ENCODE measurements around the gene TMEM72.

DNA sequence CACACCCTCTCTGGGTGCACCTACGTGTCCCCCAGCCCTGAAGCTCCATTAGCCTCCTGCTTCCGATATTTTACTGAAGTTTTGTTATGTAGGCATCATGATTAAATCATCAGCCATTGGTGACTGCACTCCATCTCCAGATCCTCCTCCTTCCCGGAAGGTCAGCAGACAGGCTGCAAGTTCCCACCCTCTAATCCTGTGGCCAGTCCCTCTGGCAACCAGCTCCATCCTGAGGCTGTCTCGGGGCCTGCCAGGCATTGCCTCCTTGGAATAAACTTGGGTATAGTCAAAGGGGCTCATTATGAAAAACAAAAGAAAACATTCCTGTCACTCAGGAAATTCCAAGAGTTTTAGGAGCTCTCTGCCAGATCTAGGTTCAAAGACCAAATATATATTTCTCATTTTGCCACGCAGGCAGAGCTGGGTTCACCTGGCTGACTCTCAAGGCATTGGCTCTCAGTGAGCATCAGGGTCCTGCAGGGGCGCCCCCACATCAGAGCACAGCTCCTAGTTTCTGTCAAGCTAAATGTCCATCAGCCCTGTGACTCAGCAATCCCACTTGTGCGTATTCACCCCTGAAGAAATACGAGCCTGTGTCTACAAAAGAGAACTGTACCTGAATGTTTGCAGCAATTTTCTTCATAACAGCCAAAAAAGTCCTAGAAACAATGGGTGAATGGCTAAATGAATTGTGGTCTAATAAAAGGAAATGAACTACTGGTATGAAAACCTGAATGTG is 27.4 kb upstream of the TMEM72 start:
- TF ChIP-seq POLR2AphosphoS5 (IDR thresholded peaks at IDR 0.05; ENCODE audit: low read depth): no peak
- TF ChIP-seq EZH2 (IDR thresholded peaks at IDR 0.05; ENCODE audit: low read depth, unreplicated experiment): no peak
- TF ChIP-seq JUNB (IDR thresholded peaks at IDR 0.05; ENCODE audit: unreplicated experiment): no peak
- TF ChIP-seq, protein P1, sequence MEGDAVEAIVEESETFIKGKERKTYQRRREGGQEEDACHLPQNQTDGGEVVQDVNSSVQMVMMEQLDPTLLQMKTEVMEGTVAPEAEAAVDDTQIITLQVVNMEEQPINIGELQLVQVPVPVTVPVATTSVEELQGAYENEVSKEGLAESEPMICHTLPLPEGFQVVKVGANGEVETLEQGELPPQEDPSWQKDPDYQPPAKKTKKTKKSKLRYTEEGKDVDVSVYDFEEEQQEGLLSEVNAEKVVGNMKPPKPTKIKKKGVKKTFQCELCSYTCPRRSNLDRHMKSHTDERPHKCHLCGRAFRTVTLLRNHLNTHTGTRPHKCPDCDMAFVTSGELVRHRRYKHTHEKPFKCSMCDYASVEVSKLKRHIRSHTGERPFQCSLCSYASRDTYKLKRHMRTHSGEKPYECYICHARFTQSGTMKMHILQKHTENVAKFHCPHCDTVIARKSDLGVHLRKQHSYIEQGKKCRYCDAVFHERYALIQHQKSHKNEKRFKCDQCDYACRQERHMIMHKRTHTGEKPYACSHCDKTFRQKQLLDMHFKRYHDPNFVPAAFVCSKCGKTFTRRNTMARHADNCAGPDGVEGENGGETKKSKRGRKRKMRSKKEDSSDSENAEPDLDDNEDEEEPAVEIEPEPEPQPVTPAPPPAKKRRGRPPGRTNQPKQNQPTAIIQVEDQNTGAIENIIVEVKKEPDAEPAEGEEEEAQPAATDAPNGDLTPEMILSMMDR (conservative IDR thresholded peaks at IDR 0.05; ENCODE audit: low read depth in 2 of 2): no peak
- TF ChIP-seq, protein P2, sequence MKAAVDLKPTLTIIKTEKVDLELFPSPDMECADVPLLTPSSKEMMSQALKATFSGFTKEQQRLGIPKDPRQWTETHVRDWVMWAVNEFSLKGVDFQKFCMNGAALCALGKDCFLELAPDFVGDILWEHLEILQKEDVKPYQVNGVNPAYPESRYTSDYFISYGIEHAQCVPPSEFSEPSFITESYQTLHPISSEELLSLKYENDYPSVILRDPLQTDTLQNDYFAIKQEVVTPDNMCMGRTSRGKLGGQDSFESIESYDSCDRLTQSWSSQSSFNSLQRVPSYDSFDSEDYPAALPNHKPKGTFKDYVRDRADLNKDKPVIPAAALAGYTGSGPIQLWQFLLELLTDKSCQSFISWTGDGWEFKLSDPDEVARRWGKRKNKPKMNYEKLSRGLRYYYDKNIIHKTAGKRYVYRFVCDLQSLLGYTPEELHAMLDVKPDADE (IDR thresholded peaks at IDR 0.05): no peak
- TF ChIP-seq, protein P3, sequence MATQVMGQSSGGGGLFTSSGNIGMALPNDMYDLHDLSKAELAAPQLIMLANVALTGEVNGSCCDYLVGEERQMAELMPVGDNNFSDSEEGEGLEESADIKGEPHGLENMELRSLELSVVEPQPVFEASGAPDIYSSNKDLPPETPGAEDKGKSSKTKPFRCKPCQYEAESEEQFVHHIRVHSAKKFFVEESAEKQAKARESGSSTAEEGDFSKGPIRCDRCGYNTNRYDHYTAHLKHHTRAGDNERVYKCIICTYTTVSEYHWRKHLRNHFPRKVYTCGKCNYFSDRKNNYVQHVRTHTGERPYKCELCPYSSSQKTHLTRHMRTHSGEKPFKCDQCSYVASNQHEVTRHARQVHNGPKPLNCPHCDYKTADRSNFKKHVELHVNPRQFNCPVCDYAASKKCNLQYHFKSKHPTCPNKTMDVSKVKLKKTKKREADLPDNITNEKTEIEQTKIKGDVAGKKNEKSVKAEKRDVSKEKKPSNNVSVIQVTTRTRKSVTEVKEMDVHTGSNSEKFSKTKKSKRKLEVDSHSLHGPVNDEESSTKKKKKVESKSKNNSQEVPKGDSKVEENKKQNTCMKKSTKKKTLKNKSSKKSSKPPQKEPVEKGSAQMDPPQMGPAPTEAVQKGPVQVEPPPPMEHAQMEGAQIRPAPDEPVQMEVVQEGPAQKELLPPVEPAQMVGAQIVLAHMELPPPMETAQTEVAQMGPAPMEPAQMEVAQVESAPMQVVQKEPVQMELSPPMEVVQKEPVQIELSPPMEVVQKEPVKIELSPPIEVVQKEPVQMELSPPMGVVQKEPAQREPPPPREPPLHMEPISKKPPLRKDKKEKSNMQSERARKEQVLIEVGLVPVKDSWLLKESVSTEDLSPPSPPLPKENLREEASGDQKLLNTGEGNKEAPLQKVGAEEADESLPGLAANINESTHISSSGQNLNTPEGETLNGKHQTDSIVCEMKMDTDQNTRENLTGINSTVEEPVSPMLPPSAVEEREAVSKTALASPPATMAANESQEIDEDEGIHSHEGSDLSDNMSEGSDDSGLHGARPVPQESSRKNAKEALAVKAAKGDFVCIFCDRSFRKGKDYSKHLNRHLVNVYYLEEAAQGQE (IDR thresholded peaks at IDR 0.05; ENCODE audit: unreplicated experiment): no peak
- TF ChIP-seq EZH2phosphoT487 (IDR thresholded peaks at IDR 0.05; ENCODE audit: unreplicated experiment): no peak
- no peak for TF ChIP-seq CREB1 (CRISPR knock-in tag; IDR thresholded peaks at IDR 0.05; ENCODE audit: low read depth)
- TF ChIP-seq, protein P4, sequence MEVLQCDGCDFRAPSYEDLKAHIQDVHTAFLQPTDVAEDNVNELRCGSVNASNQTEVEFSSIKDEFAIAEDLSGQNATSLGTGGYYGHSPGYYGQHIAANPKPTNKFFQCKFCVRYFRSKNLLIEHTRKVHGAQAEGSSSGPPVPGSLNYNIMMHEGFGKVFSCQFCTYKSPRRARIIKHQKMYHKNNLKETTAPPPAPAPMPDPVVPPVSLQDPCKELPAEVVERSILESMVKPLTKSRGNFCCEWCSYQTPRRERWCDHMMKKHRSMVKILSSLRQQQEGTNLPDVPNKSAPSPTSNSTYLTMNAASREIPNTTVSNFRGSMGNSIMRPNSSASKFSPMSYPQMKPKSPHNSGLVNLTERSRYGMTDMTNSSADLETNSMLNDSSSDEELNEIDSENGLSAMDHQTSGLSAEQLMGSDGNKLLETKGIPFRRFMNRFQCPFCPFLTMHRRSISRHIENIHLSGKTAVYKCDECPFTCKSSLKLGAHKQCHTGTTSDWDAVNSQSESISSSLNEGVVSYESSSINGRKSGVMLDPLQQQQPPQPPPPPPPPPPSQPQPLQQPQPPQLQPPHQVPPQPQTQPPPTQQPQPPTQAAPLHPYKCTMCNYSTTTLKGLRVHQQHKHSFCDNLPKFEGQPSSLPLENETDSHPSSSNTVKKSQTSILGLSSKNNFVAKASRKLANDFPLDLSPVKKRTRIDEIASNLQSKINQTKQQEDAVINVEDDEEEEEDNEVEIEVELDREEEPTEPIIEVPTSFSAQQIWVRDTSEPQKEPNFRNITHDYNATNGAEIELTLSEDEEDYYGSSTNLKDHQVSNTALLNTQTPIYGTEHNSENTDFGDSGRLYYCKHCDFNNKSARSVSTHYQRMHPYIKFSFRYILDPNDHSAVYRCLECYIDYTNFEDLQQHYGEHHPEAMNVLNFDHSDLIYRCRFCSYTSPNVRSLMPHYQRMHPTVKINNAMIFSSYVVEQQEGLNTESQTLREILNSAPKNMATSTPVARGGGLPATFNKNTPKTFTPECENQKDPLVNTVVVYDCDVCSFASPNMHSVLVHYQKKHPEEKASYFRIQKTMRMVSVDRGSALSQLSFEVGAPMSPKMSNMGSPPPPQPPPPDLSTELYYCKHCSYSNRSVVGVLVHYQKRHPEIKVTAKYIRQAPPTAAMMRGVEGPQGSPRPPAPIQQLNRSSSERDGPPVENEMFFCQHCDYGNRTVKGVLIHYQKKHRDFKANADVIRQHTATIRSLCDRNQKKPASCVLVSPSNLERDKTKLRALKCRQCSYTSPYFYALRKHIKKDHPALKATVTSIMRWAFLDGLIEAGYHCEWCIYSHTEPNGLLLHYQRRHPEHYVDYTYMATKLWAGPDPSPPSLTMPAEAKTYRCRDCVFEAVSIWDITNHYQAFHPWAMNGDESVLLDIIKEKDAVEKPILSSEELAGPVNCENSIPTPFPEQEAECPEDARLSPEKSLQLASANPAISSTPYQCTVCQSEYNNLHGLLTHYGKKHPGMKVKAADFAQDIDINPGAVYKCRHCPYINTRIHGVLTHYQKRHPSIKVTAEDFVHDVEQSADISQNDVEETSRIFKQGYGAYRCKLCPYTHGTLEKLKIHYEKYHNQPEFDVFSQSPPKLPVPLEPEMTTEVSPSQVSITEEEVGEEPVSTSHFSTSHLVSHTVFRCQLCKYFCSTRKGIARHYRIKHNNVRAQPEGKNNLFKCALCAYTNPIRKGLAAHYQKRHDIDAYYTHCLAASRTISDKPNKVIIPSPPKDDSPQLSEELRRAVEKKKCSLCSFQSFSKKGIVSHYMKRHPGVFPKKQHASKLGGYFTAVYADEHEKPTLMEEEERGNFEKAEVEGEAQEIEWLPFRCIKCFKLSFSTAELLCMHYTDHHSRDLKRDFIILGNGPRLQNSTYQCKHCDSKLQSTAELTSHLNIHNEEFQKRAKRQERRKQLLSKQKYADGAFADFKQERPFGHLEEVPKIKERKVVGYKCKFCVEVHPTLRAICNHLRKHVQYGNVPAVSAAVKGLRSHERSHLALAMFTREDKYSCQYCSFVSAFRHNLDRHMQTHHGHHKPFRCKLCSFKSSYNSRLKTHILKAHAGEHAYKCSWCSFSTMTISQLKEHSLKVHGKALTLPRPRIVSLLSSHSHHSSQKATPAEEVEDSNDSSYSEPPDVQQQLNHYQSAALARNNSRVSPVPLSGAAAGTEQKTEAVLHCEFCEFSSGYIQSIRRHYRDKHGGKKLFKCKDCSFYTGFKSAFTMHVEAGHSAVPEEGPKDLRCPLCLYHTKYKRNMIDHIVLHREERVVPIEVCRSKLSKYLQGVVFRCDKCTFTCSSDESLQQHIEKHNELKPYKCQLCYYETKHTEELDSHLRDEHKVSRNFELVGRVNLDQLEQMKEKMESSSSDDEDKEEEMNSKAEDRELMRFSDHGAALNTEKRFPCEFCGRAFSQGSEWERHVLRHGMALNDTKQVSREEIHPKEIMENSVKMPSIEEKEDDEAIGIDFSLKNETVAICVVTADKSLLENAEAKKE (CRISPR knock-in tag; IDR thresholded peaks at IDR 0.05): no peak
- no peak for TF ChIP-seq ZNF114 (CRISPR knock-in tag; IDR thresholded peaks at IDR 0.05)

Measured in GM23338 (cell line).